ENCODE data around the gene FBLN1. TPM values are rescaled to one million over a fixed set of nuclear protein-coding genes. Genes with fewer than 3 reads are reported as not detected.

Gene FBLN1
- total RNA-seq, 1 donor from 2014 or later, result 211 TPM

DNA sequence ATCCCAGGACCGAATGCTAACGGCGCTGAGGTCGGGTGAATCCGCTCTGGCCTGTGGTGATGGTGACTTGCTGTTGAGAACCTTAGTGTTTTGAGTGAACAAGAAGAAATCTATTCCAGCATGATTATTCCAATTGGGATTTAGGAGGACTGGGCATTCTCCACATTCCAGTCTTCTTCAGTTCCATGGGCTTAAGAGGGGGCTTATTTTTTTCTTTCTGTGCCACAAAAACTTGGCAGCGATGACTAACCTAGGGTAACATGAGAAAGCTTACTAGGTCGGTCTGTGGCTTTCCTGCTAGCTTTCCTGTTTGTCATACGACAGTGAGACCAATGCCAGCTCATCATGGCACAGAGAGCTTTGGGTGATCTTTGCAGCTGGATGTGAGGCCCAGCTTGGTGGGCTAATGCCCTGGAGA, 106.1 kb downstream of the FBLN1 start:
- Mint-ChIP-seq H3K4me1 (ENCODE audit: unreplicated experiment) (peaks cover 34% of the 10 kb centered on the region), H3K27me3 (ENCODE audit: unreplicated experiment) (no peaks in the 10 kb centered on the region), H3K27ac (ENCODE audit: unreplicated experiment) (peak overlapping the region; percentile 82), H3K9me3 (ENCODE audit: unreplicated experiment) (no peaks in the 10 kb centered on the region), H3K4me3 (ENCODE audit: unreplicated experiment) (no peak overlapping the region), H3K36me3 (ENCODE audit: unreplicated experiment) (no peaks in the 10 kb centered on the region)
- no peak for DNase-seq (ENCODE audit: extremely low spot score, unreplicated experiment)
- TF ChIP-seq, protein P1, sequence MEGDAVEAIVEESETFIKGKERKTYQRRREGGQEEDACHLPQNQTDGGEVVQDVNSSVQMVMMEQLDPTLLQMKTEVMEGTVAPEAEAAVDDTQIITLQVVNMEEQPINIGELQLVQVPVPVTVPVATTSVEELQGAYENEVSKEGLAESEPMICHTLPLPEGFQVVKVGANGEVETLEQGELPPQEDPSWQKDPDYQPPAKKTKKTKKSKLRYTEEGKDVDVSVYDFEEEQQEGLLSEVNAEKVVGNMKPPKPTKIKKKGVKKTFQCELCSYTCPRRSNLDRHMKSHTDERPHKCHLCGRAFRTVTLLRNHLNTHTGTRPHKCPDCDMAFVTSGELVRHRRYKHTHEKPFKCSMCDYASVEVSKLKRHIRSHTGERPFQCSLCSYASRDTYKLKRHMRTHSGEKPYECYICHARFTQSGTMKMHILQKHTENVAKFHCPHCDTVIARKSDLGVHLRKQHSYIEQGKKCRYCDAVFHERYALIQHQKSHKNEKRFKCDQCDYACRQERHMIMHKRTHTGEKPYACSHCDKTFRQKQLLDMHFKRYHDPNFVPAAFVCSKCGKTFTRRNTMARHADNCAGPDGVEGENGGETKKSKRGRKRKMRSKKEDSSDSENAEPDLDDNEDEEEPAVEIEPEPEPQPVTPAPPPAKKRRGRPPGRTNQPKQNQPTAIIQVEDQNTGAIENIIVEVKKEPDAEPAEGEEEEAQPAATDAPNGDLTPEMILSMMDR (IDR thresholded peaks at IDR 0.05), result no peak

DNA sequence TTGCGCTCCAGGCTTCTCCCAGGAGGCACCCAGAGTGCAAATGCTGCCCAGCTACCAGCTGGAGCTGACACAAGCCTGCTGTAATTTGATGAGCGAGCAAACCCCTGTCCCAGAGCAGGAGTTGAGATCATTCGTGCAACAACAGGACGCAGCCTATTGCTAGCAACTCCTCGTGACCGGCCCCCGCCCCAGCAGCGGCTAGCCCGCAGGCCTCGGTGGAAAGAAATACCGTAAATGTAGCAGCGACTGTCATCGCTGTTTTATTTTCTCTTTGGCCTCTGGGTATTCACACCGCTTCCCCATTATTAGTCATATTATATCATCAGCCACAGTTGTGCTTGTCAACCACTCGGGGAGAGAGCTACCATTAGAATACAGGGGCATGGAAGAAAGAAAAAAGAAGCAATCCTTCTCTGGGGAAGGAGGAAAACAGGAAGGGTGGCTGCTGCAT, 109.8 kb downstream of the FBLN1 start:
- Mint-ChIP-seq H3K27me3 (ENCODE audit: unreplicated experiment) (no peaks in the 10 kb centered on the region), H3K4me1 (ENCODE audit: unreplicated experiment) (peaks cover 29% of the 10 kb centered on the region), H3K27ac (ENCODE audit: unreplicated experiment) (peak overlapping the region; percentile 97), H3K9me3 (ENCODE audit: unreplicated experiment) (no peaks in the 10 kb centered on the region), H3K36me3 (ENCODE audit: unreplicated experiment) (no peaks in the 10 kb centered on the region), H3K4me3 (ENCODE audit: unreplicated experiment) (peak overlapping the region; percentile 42)
- TF ChIP-seq, protein P1 (IDR thresholded peaks at IDR 0.05), result no peak
- DNase-seq (ENCODE audit: extremely low spot score, unreplicated experiment), result peak; percentile 90

DNA sequence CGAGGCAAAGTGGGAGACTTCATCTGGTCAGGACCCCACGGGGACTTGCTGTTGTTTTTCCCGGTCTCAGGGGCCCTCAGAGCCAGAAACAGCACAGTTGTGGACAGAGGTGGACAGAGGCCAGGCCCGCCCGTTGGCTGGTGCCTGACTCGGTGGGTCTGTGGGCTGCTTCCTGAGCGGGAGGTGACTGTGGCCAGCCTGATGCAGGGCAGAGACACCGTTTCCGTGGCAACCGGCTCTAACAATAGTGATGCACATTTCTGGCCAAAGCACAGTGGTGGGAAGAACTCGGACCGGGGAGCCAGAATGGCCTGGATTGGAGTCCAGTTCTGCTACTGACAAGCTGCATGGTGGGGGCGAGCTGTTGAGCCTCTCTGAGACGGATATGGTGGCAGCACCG, 110.3 kb downstream of the FBLN1 start:
- peaks cover 29% of the 10 kb centered on the region for H3K4me1 Mint-ChIP-seq (ENCODE audit: unreplicated experiment)
- H3K27ac Mint-ChIP-seq (ENCODE audit: unreplicated experiment), result peak overlapping the region; percentile 97
- DNase-seq (ENCODE audit: extremely low spot score, unreplicated experiment), result no peak
- no peaks in the 10 kb centered on the region for H3K27me3 Mint-ChIP-seq (ENCODE audit: unreplicated experiment)
- TF ChIP-seq, protein P1 (IDR thresholded peaks at IDR 0.05), result no peak
- H3K4me3 Mint-ChIP-seq (ENCODE audit: unreplicated experiment), result peak overlapping the region; percentile 42
- H3K36me3 Mint-ChIP-seq (ENCODE audit: unreplicated experiment), result no peaks in the 10 kb centered on the region
- no peaks in the 10 kb centered on the region for H3K9me3 Mint-ChIP-seq (ENCODE audit: unreplicated experiment)

DNA sequence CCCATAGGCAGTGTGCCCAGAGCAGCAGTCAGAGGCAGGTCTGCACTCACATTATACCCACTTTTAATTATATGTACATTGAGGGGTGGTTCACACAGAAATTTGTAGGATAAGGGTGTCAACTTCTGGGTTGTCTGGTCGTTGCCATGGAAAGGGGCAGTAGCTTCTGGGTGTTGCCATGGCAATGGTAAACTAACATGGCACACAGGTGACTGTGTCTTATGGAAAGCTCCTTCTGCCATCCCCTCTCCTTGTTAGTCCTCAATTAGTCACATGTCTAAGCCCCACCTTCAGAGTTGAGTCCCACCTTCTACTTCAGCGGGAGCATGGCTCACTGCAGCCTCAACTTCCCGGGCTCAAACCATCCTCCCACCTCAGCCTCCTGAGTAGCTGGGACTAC, 112.7 kb downstream of the FBLN1 start:
- no peak for DNase-seq (ENCODE audit: extremely low spot score, unreplicated experiment)
- Mint-ChIP-seq H3K27me3 (ENCODE audit: unreplicated experiment) (no peaks in the 10 kb centered on the region), H3K36me3 (ENCODE audit: unreplicated experiment) (no peaks in the 10 kb centered on the region), H3K27ac (ENCODE audit: unreplicated experiment) (no peak overlapping the region), H3K9me3 (ENCODE audit: unreplicated experiment) (peaks cover 7% of the 10 kb centered on the region), H3K4me3 (ENCODE audit: unreplicated experiment) (no peak overlapping the region), H3K4me1 (ENCODE audit: unreplicated experiment) (peaks cover 17% of the 10 kb centered on the region)
- TF ChIP-seq, protein P1 (IDR thresholded peaks at IDR 0.05), result no peak

DNA sequence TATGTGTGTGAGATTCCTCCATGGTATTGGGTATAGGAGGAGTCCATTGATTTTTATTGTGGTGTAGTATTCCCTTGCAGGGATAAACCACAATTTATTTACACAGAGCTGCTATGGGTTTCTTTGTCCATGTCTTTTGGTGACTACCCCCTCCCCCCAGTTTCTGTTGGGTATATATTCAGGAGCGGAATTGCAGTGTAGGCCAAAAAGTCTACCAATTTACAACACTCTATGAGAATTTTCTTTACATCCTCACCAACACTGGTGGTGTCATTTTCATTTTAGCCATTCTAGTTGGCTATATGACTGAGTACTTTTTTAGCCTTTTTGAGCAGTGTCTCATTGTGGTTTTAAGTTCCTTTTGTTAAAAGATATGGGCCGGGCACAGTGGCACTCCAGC, 113.7 kb downstream of the FBLN1 start:
- Mint-ChIP-seq H3K4me3 (ENCODE audit: unreplicated experiment) (no peak overlapping the region), H3K9me3 (ENCODE audit: unreplicated experiment) (peaks cover 7% of the 10 kb centered on the region), H3K4me1 (ENCODE audit: unreplicated experiment) (peaks cover 17% of the 10 kb centered on the region), H3K27me3 (ENCODE audit: unreplicated experiment) (no peaks in the 10 kb centered on the region), H3K36me3 (ENCODE audit: unreplicated experiment) (no peaks in the 10 kb centered on the region), H3K27ac (ENCODE audit: unreplicated experiment) (no peak overlapping the region)
- DNase-seq (ENCODE audit: extremely low spot score, unreplicated experiment), result no peak
- TF ChIP-seq, protein P1 (IDR thresholded peaks at IDR 0.05), result no peak

Data from osteocyte (in vitro differentiated cells).